HTERT RPE-1 (cell line): ENCODE results near the gene CNIH1.
"Not testable (repeated sequence)": the region's sequence is repeated elsewhere in the genome, so short reads cannot be mapped to it uniquely, and the experiment has no call there.

Experiments
- in situ Hi-C: fragments of 300-500 bp; cut with MboI; formaldehyde crosslinking; loops from 4 replicates; pipeline ENCODE4 v1.14.3; 2020; ENCODE audit warnings: low sequenced_read_pairs

CNIH1 gene

GRCh38 chr14:54387328-54387727, 53.8 kb downstream of the CNIH1 start:
- in situ Hi-C loops = no loop called here

- in situ Hi-C loops = no loop called here
Measured at GRCh38 chr14:54385556-54385955, 55.6 kb downstream of the CNIH1 start.

- in situ Hi-C loops = no loop called here
Measured at GRCh38 chr14:54383835-54384234, 57.3 kb downstream of the CNIH1 start.

GRCh38 chr14:54381821-54382220, 59.4 kb downstream of the CNIH1 start:
- in situ Hi-C loops = no loop called here

- in situ Hi-C loops = not testable (repeated sequence)
Measured at GRCh38 chr14:54380558-54380957, 60.6 kb downstream of the CNIH1 start.

GRCh38 chr14:54378893-54379292, 62.3 kb downstream of the CNIH1 start:
- in situ Hi-C loops = not testable (repeated sequence)

GRCh38 chr14:54377501-54377900, 63.7 kb downstream of the CNIH1 start:
- in situ Hi-C loops = no loop called here

GRCh38 chr14:54374117-54374884, 66.9 kb downstream of the CNIH1 start:
- in situ Hi-C loops = no loop called here
